HG02759 (cell line): ENCODE data around the gene DRGX.

ENCODE experiments used
- ATAC-seq: cut with Tn5 transposase; IDR thresholded peaks from one replicate; pipeline ENCODE4 v1.9.1; 2021; ENCODE audit warnings: mild to moderate bottlenecking, moderate library complexity; ENCODE audit not compliant: unreplicated experiment

DRGX gene

GRCh38 chr10:49408519-49409306 lies 12.8 kb upstream of the DRGX start:
- ATAC-seq = no peak

- no peak for ATAC-seq
These were observed 11.8 kb upstream of the DRGX start for GRCh38 chr10:49407552-49408137.

GRCh38 chr10:49407151-49407550 lies 11.3 kb upstream of the DRGX start:
- ATAC-seq = no peak

- no peak for ATAC-seq
These were observed 8.5 kb upstream of the DRGX start for GRCh38 chr10:49404321-49404878.

- ATAC-seq = no peak
These were observed 7.5 kb upstream of the DRGX start for GRCh38 chr10:49403363-49403762.

- no peak for ATAC-seq
These were observed 4.5 kb upstream of the DRGX start for GRCh38 chr10:49400365-49400764.

GRCh38 chr10:49398986-49399385 lies 3.1 kb upstream of the DRGX start:
- ATAC-seq = no peak

- peak; percentile 84 for ATAC-seq
These were observed 2.3 kb upstream of the DRGX start for GRCh38 chr10:49398000-49398861.

- peak; percentile 27 for ATAC-seq
These were observed 1.4 kb upstream of the DRGX start for GRCh38 chr10:49397036-49397999.

GRCh38 chr10:49396666-49396999 lies 744 bp upstream of the DRGX start:
- no peak for ATAC-seq

- ATAC-seq = no peak
These were observed 752 bp downstream of the DRGX start for GRCh38 chr10:49394933-49395740.

GRCh38 chr10:49393757-49394156 lies 2.1 kb downstream of the DRGX start:
- no peak for ATAC-seq

GRCh38 chr10:49393301-49393700 lies 2.6 kb downstream of the DRGX start:
- no peak for ATAC-seq

GRCh38 chr10:49389361-49389933 lies 6.4 kb downstream of the DRGX start:
- no peak for ATAC-seq

- ATAC-seq = no peak
These were observed 7.7 kb downstream of the DRGX start for GRCh38 chr10:49388161-49388560.

GRCh38 chr10:49387071-49387470 lies 8.8 kb downstream of the DRGX start:
- ATAC-seq = no peak

GRCh38 chr10:49385939-49386922 lies 9.7 kb downstream of the DRGX start:
- ATAC-seq = no peak
